GM12865 (cell line): ENCODE measurements around the gene NPW.
"Not testable (repeated sequence)": the region's sequence is repeated elsewhere in the genome, so short reads cannot be mapped to it uniquely, and the experiment has no call there.

Experiments used
- DNase-seq: peaks from one replicate; pipeline ENCODE4 v3.0.0; 2010; ENCODE audit warnings: low read depth
- H3K4me3 ChIP-seq: 2 replicates; pipeline ENCODE4 v1.5.1; 2011; ENCODE audit warnings: mild to moderate bottlenecking, low read depth, low read length, control low read depth
- CTCF ChIP-seq: IDR thresholded peaks from 2 replicates; pipeline ENCODE4 v1.5.1; 2011; ENCODE audit warnings: low read length, control low read depth, low read depth, inconsistent platforms; ENCODE audit not compliant: insufficient read depth; ENCODE audit errors: missing control alignments

NPW gene

GRCh38 chr16:2029350-2029749, 9.8 kb downstream of the NPW start:
- TF ChIP-seq CTCF, result no peak
- H3K4me3 ChIP-seq, result no peak overlapping the region
- DNase-seq, result no peak

- no peak for DNase-seq
- no peak for TF ChIP-seq CTCF
- H3K4me3 ChIP-seq, result no peak overlapping the region
These were observed 10.5 kb downstream of the NPW start for GRCh38 chr16:2030036-2030435.

- DNase-seq, result no peak
- no peak for TF ChIP-seq CTCF
- H3K4me3 ChIP-seq, result no peak overlapping the region
These were observed 11.5 kb downstream of the NPW start for GRCh38 chr16:2031081-2031577.

- DNase-seq, result no peak
- TF ChIP-seq CTCF, result no peak
- H3K4me3 ChIP-seq, result no peak overlapping the region
These were observed 12.9 kb downstream of the NPW start for GRCh38 chr16:2032285-2033056.

- TF ChIP-seq CTCF, result no peak
- H3K4me3 ChIP-seq, result no peak overlapping the region
- DNase-seq, result no peak
These were observed 13.7 kb downstream of the NPW start for GRCh38 chr16:2033057-2033908.

GRCh38 chr16:2033909-2034695, 14.5 kb downstream of the NPW start:
- H3K4me3 ChIP-seq, DNase-seq: not testable (repeated sequence)
